T1000 (cell line): ENCODE data around the gene CRABP2.

ENCODE experiments used
- DNase-seq: peaks from one replicate; lab custom pipeline; 2025; ENCODE audit warnings: mixed read lengths; lab: John Stamatoyannopoulos, UW

CRABP2 gene

GRCh38 chr1:156655151-156655903, 50.1 kb downstream of the CRABP2 start:
- DNase-seq, result no peak

- no peak for DNase-seq
These were observed 50.7 kb downstream of the CRABP2 start for GRCh38 chr1:156654700-156655099.

- no peak for DNase-seq
These were observed 52.4 kb downstream of the CRABP2 start for GRCh38 chr1:156652992-156653355.

GRCh38 chr1:156652131-156652991, 53.0 kb downstream of the CRABP2 start:
- DNase-seq, result no peak
